GM20000 (cell line): ENCODE data around the gene RBP4.

Source experiments
- DNase-seq: peaks from one replicate; pipeline ENCODE4 v3.0.0; 2012; ENCODE audit warnings: low spot score
- TF ChIP-seq, protein P1 (sequence below): IDR thresholded peaks from 2 replicates; pipeline ENCODE4 v1.5.1; 2012; ENCODE audit warnings: mild to moderate bottlenecking, control low read depth; ENCODE audit errors: extremely low read depth, missing control alignments

RBP4 gene

DNA sequence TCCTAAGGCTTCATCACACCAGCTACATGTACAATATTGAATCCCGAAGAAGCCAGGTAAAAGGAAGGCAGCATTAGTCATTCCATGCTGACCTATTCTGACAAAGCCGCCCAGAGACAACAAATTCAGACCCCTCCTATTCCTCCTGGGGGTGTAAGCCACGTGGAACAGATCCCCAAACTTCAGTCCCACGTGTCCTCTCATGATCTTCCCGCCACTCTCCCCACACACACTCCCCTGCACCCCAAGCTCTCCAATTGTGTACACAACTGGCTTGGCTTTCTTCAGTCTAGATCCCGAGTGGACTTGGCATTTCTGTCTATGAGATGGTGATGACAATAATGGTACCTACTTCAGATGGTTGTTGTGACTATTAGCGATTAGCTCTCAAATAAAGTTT lies 19.9 kb upstream of the RBP4 start:
- TF ChIP-seq, protein P1, sequence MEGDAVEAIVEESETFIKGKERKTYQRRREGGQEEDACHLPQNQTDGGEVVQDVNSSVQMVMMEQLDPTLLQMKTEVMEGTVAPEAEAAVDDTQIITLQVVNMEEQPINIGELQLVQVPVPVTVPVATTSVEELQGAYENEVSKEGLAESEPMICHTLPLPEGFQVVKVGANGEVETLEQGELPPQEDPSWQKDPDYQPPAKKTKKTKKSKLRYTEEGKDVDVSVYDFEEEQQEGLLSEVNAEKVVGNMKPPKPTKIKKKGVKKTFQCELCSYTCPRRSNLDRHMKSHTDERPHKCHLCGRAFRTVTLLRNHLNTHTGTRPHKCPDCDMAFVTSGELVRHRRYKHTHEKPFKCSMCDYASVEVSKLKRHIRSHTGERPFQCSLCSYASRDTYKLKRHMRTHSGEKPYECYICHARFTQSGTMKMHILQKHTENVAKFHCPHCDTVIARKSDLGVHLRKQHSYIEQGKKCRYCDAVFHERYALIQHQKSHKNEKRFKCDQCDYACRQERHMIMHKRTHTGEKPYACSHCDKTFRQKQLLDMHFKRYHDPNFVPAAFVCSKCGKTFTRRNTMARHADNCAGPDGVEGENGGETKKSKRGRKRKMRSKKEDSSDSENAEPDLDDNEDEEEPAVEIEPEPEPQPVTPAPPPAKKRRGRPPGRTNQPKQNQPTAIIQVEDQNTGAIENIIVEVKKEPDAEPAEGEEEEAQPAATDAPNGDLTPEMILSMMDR: no peak
- DNase-seq: no peak

DNA sequence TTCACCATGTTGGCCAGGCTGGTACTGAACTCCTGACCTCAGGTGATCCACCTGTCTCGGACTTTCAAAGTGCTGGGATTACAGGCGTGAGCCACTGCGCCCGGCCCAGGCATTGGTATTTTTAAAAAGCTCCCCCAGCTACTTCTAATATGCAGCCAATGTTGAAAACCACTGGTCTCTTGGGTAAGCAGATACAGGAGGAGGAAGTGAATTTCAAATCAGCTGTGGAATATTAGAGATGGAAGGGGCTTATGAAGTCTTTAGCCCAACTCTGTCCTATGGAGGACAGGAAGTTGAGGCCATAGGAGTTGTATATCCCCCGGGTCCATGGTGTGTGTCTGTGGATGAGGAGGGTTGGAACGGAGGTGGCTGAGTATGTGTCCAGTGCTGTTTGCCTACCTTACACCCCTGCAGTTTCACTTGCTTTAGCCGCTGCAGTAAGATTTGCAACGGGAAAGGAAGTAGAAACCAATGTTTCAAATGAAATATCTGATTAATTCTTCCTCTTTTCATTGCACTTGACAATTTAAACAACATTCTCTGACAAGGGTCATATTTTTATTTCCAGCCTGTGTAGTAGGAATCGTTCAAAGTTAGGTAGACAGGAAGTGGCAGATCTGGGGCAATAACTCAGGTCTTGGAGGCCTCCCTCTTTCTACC lies 14.7 kb upstream of the RBP4 start:
- TF ChIP-seq, protein P1: no peak
- DNase-seq: no peak

DNA sequence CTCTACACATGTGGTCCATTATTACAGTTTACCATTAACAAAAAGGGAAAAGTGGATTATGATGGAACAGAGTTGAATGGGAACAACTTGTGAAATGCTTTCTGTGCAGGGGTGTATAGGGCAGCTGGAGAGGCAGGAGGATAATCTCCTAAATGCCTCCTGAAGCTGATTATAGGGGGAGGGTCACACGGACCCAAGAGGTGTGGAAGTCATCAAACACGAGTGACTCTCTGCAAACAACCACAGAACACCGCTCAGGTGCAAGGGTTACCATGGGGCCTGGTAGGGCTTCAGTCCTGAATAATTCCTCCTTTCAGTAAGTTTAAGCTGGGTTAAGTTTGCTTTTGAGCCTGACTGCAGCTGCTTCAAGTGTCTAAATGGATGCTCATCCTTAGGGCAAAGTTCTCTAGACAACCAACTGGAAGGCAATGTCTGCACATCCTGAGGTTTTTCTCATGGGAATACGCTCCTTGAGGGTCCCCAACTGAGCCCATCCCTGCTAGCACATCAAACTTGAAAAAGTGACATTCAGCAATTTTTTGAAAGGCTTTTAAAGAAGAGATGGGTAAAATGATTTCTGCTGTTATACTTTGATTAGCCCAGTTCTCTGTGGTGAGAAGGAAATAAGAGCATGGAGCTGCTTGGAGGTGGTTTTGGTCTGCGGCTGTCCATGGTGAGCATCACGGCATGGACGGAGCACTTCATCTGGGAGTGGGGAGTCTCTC lies 13.2 kb upstream of the RBP4 start:
- TF ChIP-seq, protein P1: no peak
- no peak for DNase-seq

DNA sequence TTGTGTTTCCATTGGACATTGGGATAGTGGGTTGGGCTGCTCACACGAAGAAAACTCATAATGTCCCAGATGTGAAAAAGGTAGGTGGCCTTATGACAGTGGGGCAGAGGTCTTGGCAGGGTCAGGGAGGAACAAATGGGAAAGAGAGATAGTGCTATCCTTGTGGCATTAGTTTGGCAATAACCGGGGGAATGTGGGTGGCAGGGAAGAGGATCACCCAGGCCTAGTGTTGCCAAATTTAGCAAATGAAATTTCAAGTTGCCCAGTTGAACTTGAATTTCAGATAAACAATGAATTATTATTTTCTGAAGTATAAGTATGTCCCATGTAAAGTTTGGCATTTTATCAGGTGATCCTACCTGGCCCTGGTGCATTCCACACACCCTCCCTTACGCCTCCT lies 12.1 kb upstream of the RBP4 start:
- TF ChIP-seq, protein P1: no peak
- no peak for DNase-seq

DNA sequence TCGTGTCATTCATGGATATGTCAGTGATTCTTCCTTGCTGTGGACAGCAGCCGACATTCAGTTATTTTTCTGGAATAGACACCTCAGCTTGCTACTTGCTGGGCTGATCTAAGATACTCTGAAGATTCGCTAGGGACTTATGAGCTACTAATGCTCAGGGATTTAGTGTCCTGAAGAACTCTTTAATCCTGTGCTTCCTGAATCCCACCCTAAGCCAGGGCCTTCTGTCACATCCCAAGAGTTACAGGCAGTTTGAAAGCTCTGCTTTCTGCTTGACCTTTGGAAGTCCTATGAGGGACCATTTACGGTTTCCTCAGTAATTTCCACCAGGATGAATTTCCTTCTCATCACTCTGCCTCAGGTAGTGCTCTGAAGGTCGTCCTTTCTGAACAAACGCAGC lies 11.3 kb upstream of the RBP4 start, which contains the start of gene PDE6C:
Gene PDE6C (plus strand): TSS at position 227 of the 400 bp plus-strand sequence. CDS start 189 bp downstream, outside the sequence.
- TF ChIP-seq, protein P1: no peak
- no peak for DNase-seq

DNA sequence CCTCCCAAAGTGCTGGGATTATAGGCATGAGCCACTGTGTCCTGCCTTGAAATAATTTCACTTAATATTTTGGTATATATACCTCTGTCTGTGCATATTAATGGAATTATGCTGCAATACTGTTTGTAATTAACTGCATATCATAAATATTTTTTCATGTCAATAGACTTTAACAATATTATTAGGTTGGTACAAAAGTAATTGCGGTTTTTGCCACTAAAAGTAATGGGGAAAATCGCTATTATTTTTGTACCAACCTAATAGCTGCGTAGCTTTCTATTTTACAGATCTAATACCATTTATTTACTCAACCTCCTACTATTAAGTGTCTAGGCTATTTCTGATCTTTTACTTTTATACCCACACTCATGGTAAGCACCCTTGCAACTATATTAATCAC lies 7.4 kb upstream of the RBP4 start:
- DNase-seq: no peak
- TF ChIP-seq, protein P1: no peak

DNA sequence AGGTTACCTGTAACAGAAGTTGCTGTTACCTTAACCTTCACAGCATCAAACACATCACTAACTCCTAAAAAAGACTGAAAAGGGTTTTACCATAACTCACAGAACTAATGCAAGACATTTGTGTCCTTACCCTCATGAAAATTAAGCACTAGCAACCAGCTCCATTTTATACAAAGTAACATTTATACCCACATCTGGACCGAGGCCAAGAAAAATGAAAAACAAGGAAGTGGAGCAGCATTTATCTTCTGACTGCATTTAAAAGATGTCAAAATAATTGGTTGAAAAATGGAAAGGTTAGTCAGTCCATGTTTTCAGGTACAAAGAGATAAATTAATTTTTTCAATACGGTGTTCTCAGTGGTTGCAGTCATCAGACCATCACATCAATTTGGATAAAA lies 3.1 kb upstream of the RBP4 start:
- TF ChIP-seq, protein P1: no peak
- no peak for DNase-seq
